Fibroblast of mammary gland (primary cell): Measurements from ENCODE around the gene MIF.
A peak's percentile ranks its signal among the peaks of the same experiment; 100 is the strongest.
"Not testable (repeated sequence)": the region's sequence is repeated elsewhere in the genome, so short reads cannot be mapped to it uniquely, and the experiment has no call there.

Experiments
- DNase-seq: peaks from one replicate; pipeline ENCODE4 v3.0.0-alpha.2; 2010; ENCODE audit warnings: low read depth
- H3K4me3 ChIP-seq: 2 replicates; pipeline ENCODE4 v1.5.1; 2011; ENCODE audit warnings: low read depth, mild to moderate bottlenecking, low read length, moderate library complexity; ENCODE audit not compliant: control insufficient read depth
- CTCF ChIP-seq: conservative IDR thresholded peaks from 2 replicates; pipeline ENCODE4 v1.5.1; 2011; ENCODE audit warnings: low read depth, low read length, inconsistent platforms; ENCODE audit not compliant: control insufficient read depth, insufficient read depth

MIF gene

GRCh38 chr22:23862103-23862502 is 32.1 kb upstream of the MIF start:
- DNase-seq: peak; percentile 54

GRCh38 chr22:23864499-23865154 is 29.6 kb upstream of the MIF start:
- DNase-seq, H3K4me3 ChIP-seq: not testable (repeated sequence)

More at GRCh38 chr22:23862103-23862502, 32.1 kb upstream of the MIF start:
- H3K4me3 ChIP-seq: no peak overlapping the region
- peak; percentile 72 for TF ChIP-seq CTCF

GRCh38 chr22:23868580-23868979 is 25.6 kb upstream of the MIF start:
- no peak overlapping the region for H3K4me3 ChIP-seq
- DNase-seq: no peak
- TF ChIP-seq CTCF: no peak

- DNase-seq: peak; percentile 25
- TF ChIP-seq CTCF: no peak
- H3K4me3 ChIP-seq: no peak overlapping the region
Measured at GRCh38 chr22:23874871-23875270, 19.3 kb upstream of the MIF start.

GRCh38 chr22:23875801-23876200 is 18.4 kb upstream of the MIF start:
- H3K4me3 ChIP-seq: no peak overlapping the region
- no peak for TF ChIP-seq CTCF
- DNase-seq: no peak

- TF ChIP-seq CTCF: no peak
- DNase-seq: no peak
- no peak overlapping the region for H3K4me3 ChIP-seq
Measured at GRCh38 chr22:23877566-23877965, 16.6 kb upstream of the MIF start.

GRCh38 chr22:23878219-23878618 is 16.0 kb upstream of the MIF start:
- DNase-seq: no peak
- H3K4me3 ChIP-seq: no peak overlapping the region
- TF ChIP-seq CTCF: no peak
